ENCODE results near the gene HECTD4.

DNA sequence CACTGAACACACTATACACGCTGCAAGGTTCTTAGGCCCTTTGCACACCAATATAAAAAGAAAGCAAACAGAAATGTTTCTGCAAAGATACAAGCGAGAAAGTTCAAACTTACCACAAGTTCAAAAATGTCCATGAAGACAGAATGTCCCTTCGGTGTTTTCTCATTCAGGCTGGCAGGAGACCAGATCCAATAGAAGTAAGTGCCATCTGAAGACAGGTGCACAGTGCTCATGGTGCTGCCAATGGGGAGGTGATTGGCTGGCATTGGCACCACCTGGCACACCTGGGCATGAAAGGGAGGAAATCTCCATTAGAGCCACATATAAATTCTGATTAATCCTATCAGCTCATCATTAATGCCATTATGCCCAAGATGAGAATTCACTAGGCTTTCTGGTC lies 76.3 kb downstream of the HECTD4 start:
- TF ChIP-seq, protein P1, sequence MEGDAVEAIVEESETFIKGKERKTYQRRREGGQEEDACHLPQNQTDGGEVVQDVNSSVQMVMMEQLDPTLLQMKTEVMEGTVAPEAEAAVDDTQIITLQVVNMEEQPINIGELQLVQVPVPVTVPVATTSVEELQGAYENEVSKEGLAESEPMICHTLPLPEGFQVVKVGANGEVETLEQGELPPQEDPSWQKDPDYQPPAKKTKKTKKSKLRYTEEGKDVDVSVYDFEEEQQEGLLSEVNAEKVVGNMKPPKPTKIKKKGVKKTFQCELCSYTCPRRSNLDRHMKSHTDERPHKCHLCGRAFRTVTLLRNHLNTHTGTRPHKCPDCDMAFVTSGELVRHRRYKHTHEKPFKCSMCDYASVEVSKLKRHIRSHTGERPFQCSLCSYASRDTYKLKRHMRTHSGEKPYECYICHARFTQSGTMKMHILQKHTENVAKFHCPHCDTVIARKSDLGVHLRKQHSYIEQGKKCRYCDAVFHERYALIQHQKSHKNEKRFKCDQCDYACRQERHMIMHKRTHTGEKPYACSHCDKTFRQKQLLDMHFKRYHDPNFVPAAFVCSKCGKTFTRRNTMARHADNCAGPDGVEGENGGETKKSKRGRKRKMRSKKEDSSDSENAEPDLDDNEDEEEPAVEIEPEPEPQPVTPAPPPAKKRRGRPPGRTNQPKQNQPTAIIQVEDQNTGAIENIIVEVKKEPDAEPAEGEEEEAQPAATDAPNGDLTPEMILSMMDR (conservative IDR thresholded peaks at IDR 0.05; ENCODE audit: low read depth, low read length): no peak
- TF ChIP-seq POLR2A (IDR thresholded peaks at IDR 0.05; ENCODE audit: low read depth, low read length) (no peak), CEBPB (IDR thresholded peaks at IDR 0.05; ENCODE audit: low read depth, low read length) (no peak), SMC3 (IDR thresholded peaks at IDR 0.05; ENCODE audit: low read depth, low read length) (no peak), RCOR1 (IDR thresholded peaks at IDR 0.05; ENCODE audit: insufficient replicate concordance, low read length) (no peak), USF2 (IDR thresholded peaks at IDR 0.05; ENCODE audit: low read depth, low read length) (no peak), MAFK (IDR thresholded peaks at IDR 0.05; ENCODE audit: low read depth, low read length) (no peak), FOS (IDR thresholded peaks at IDR 0.05; ENCODE audit: low read depth, low read length) (no peak), RFX5 (IDR thresholded peaks at IDR 0.05; ENCODE audit: low read depth, low read length) (no peak), CHD1 (IDR thresholded peaks at IDR 0.05; ENCODE audit: low read depth, low read length) (no peak)
- TF ChIP-seq, protein P2, sequence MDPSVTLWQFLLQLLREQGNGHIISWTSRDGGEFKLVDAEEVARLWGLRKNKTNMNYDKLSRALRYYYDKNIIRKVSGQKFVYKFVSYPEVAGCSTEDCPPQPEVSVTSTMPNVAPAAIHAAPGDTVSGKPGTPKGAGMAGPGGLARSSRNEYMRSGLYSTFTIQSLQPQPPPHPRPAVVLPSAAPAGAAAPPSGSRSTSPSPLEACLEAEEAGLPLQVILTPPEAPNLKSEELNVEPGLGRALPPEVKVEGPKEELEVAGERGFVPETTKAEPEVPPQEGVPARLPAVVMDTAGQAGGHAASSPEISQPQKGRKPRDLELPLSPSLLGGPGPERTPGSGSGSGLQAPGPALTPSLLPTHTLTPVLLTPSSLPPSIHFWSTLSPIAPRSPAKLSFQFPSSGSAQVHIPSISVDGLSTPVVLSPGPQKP (IDR thresholded peaks at IDR 0.05; ENCODE audit: borderline replicate concordance, low read depth, low read length): no peak

All from IMR-90 (cell line).